ENCODE measurements around the gene CDC42BPG. TPM values are rescaled to one million over a fixed set of nuclear protein-coding genes. Genes with fewer than 3 reads are reported as not detected.
A peak's percentile ranks its signal among the peaks of the same experiment; 100 is the strongest.

The CDC42BPG gene
- total and polyA plus RNA-seq, 10 of the 15 experiments (the other 5 are each of a cell fraction or from before 2014, with no cell fraction given) = 0.02 to 1.3 (median 0.09) TPM; not detected in 1

GRCh38 chr11:64861227-64861975 is 16.9 kb upstream of the CDC42BPG start (continued):
- TF ChIP-seq POLR2AphosphoS5 (IDR thresholded peaks at IDR 0.05; ENCODE audit: low read length) = peak; percentile 35; the same call in 1 of the 2 replicates
- TF ChIP-seq ZNF687 (IDR thresholded peaks at IDR 0.05) = peak; percentile 28; the same call in 1 of the 2 replicates

- RAD21 ChIA-PET (ENCODE audit: unreplicated experiment) = interaction anchor here (0.5 to 15.8 kb wide), 7 partner anchors 10 to 184 kb away, joined by 3 to 316 read pairs (median 7); partner anchors contain the start of genes CDC42BPG and EHD1
- Histone ChIP-seq H3K27me3 (replicated peaks in 1 of 2; ENCODE audit: control insufficient read depth in 2 of 2, insufficient read depth in 2 of 2, low read length in 1 of 2) (no peaks in the 10 kb centered on the region), H4K20me1 (ENCODE audit: control insufficient read depth, insufficient read depth) (no peaks in the 10 kb centered on the region), H3K79me2 (ENCODE audit: control insufficient read depth, insufficient read depth, low read length) (peaks cover 77% of the 10 kb centered on the region), H2AFZ (ENCODE audit: control insufficient read depth, low read depth, low read length) (no peak overlapping the region), H3K9ac (ENCODE audit: control insufficient read depth, insufficient read depth, low read length) (peak overlapping the region; percentile 77), H3K36me3 (ENCODE audit: control insufficient read depth in 2 of 2, insufficient read depth in 2 of 2, low read length in 1 of 2) (peaks cover 32 to 49% of the 10 kb centered on the region in 2 experiments; a peak in 3 of 4 replicates), H3K27ac (ENCODE audit: control insufficient read depth, insufficient read depth) (peak overlapping the region; percentile 99), H3K9me3 (replicated peaks; ENCODE audit: control insufficient read depth, insufficient read depth, low read length) (no peaks in the 10 kb centered on the region), H3K4me1 (ENCODE audit: control insufficient read depth, insufficient read depth, low read length) (peaks cover 92% of the 10 kb centered on the region), H3K4me3 (peak overlapping the region; percentile 43; the same call in 1 of the 2 replicates), H3K4me2 (ENCODE audit: control insufficient read depth, insufficient read depth) (peak overlapping the region; percentile 68)
- ATAC-seq (peak; percentile 82), DNase-seq (ENCODE audit: low read depth, low spot score) (peak; percentile 97), FAIRE-seq (peak; percentile 100)
- in situ Hi-C loops (cut with MboI) (loop anchor here (10.0 kb wide), 1 partner anchor 565 kb away; the partner anchor contains the start of gene NEAT1), intact Hi-C loops (cut with micrococcal nuclease; ENCODE audit: unreplicated experiment) (loop anchor here (1.0 to 2.0 kb wide), 2 partner anchors 8 to 17 kb away; no protein-coding TSS in a partner anchor)
- CTCF ChIA-PET = interaction anchor here (0.5 to 28.8 kb wide), 5 partner anchors 9 to 473 kb away, joined by 3 to 1208 read pairs (median 37); partner anchors contain the start of genes CDC42BPG and EHD1
- WGBS (ENCODE audit: insufficient coverage, insufficient replicate concordance, low lambda C conversion rate, missing lambda C conversion rate) = 5% methylated on average over 33 of the region's 33 CpGs
- BruUV-seq (replicated peaks) = TSS peak; percentile 93
- SMC1A ChIA-PET (ENCODE audit: uncharacterized antibody, unreplicated experiment) = interaction anchor here (0.8 to 15.0 kb wide), 8 partner anchors 9 to 87 kb away, joined by 3 to 306 read pairs (median 8); partner anchors contain the start of gene EHD1
- POLR2A ChIA-PET = interaction anchor here (0.7 to 24.3 kb wide), 11 partner anchors 9 to 755 kb away, joined by 3 to 620 read pairs (median 3); partner anchors contain the start of genes CDC42BPG, EHD1, MAP3K11 and MAP4K2
- TF ChIP-seq IKZF2 (IDR thresholded peaks at IDR 0.05) (peak; percentile 94), NR2C1 (IDR thresholded peaks at IDR 0.05) (no peak), MEF2B (IDR thresholded peaks at IDR 0.05; ENCODE audit: partially characterized antibody, poor library complexity, severe bottlenecking) (peak; percentile 75), USF1 (IDR thresholded peaks at IDR 0.05; ENCODE audit: borderline replicate concordance, extremely low read length, insufficient read depth, low read depth, low read length) (no peak), STAT3 (IDR thresholded peaks at IDR 0.05; ENCODE audit: low read depth, low read length) (no peak), E2F4 (IDR thresholded peaks at IDR 0.05; ENCODE audit: low read depth, low read length) (no peak), NFXL1 (IDR thresholded peaks at IDR 0.05; ENCODE audit: borderline replicate concordance) (no peak), STAT1 (conservative IDR thresholded peaks at IDR 0.05) (no peak; the same call in 1 of the 2 replicates), ATF3 (IDR thresholded peaks at IDR 0.05; ENCODE audit: borderline replicate concordance, extremely low read depth, low read depth, low read length) (no peak)
Observed at GRCh38 chr11:64859542-64860414, 15.3 kb upstream of the CDC42BPG start.
